Endothelial cell (in vitro differentiated cells): Measurements from ENCODE around the gene SYF2. TPM values are rescaled to one million over a fixed set of nuclear protein-coding genes. Genes with fewer than 3 reads are reported as not detected.
A peak's percentile ranks its signal among the peaks of the same experiment; 100 is the strongest.
"Not testable (repeated sequence)": the region's sequence is repeated elsewhere in the genome, so short reads cannot be mapped to it uniquely, and the experiment has no call there.

Experiments
- DNase-seq: peaks from one replicate; pipeline ENCODE4 v3.0.0; 2021; ENCODE audit warnings: low spot score
- H3K27ac Mint-ChIP-seq: one replicate; pipeline ENCODE4 v1.8.0; 2021; ENCODE audit warnings: mixed read lengths, inconsistent platforms; ENCODE audit not compliant: unreplicated experiment
- H3K27me3 Mint-ChIP-seq: one replicate; pipeline ENCODE4 v1.8.0; 2021; ENCODE audit warnings: mild to moderate bottlenecking, moderate library complexity, mixed read lengths, inconsistent platforms; ENCODE audit not compliant: unreplicated experiment
- H3K36me3 Mint-ChIP-seq: one replicate; pipeline ENCODE4 v1.8.0; 2021; ENCODE audit warnings: mild to moderate bottlenecking, low read depth, mixed read lengths, inconsistent platforms; ENCODE audit not compliant: unreplicated experiment
- H3K4me1 Mint-ChIP-seq: one replicate; pipeline ENCODE4 v1.8.0; 2021; ENCODE audit warnings: mild to moderate bottlenecking, mixed read lengths, inconsistent platforms; ENCODE audit not compliant: unreplicated experiment
- H3K4me3 Mint-ChIP-seq: one replicate; pipeline ENCODE4 v1.8.0; 2021; ENCODE audit warnings: mild to moderate bottlenecking, mixed read lengths, inconsistent platforms; ENCODE audit not compliant: unreplicated experiment
- H3K9me3 Mint-ChIP-seq: one replicate; pipeline ENCODE4 v1.8.0; 2021; ENCODE audit warnings: mixed read lengths, inconsistent platforms; ENCODE audit not compliant: unreplicated experiment
- long read RNA-seq: library from polyadenylated mRNA; unstranded; transcript quantifications from one replicate; pipeline ENCODE4 v2.0.0, GENCODE V29; 2020; ENCODE audit not compliant: unreplicated experiment
- total RNA-seq: library from RNA; stranded (reverse); fragmentation: NEBNext Ultra II Directional; extraction: Animal tissue kit (Norgen Biotek cat#: 25700); gene quantifications from one replicate; pipeline ENCODE4 v1.2.1, GENCODE V29; 2021; ENCODE audit not compliant: unreplicated experiment
- TF ChIP-seq, protein P1 (sequence below): fragments of 200-600 bp; sonication (generic); IDR thresholded peaks from one replicate; pipeline ENCODE4 v1.5.0; 2021; ENCODE audit warnings: antibody characterized with exemption; ENCODE audit not compliant: unreplicated experiment

Gene SYF2
- total RNA-seq: 34.9 TPM
- long read RNA-seq, transcript SYF2-201 (7 exons, 1,345 nt): major isoform, 13 of 18 reads
- long read RNA-seq, partial matches to known transcripts: 1 of 18 reads
- long read RNA-seq, other reads (novel, unspliced or antisense): 2 of 18 reads

DNA sequence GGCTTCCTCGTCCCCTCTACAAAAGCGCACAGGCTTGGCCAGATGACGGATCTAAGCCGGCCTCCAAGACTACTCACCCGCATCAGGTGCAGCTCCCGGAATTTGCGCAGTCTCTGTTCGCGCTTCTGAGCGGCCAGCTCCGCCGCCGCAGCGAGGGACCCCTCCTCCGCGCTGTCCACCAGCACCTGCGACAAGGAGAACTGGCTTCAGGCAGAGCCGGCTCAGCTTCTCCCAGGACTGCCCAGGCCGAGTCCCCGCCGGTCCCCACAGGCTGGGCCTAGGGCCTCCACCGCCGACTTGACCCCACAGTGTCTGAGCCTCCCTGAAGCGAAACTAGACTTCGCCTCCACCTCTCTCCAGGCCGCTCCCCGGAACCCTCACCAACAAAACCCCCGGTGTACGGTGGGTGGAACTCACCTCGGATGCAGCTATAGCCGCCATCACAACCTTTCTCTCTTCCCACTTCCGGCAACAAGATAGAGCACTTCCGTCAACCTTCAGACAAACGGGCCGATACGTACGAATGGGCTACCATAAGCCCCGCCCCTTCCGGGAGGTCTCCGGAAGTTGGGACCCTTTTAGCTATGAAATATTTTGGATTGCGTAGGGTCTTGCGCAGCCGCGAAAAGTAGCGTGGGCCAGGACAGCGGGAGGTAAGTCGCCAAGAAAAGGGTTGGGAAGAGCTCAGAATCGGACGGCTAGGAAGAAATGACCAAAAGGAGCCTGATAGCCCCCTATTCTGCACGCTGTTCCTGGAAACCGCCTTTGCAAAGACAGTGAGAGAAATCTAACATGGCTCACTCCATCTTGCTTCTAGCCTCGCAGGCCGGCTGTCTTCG, at the start of gene SYF2:
SYF2 (minus strand) TSS at position 476 of the 839 bp plus-strand sequence; CDS start at position 441, 35 bp downstream.
- peak; percentile 77 for DNase-seq
- H3K4me3 Mint-ChIP-seq: no peak within 1 kb of the TSS
- TF ChIP-seq, protein P1, sequence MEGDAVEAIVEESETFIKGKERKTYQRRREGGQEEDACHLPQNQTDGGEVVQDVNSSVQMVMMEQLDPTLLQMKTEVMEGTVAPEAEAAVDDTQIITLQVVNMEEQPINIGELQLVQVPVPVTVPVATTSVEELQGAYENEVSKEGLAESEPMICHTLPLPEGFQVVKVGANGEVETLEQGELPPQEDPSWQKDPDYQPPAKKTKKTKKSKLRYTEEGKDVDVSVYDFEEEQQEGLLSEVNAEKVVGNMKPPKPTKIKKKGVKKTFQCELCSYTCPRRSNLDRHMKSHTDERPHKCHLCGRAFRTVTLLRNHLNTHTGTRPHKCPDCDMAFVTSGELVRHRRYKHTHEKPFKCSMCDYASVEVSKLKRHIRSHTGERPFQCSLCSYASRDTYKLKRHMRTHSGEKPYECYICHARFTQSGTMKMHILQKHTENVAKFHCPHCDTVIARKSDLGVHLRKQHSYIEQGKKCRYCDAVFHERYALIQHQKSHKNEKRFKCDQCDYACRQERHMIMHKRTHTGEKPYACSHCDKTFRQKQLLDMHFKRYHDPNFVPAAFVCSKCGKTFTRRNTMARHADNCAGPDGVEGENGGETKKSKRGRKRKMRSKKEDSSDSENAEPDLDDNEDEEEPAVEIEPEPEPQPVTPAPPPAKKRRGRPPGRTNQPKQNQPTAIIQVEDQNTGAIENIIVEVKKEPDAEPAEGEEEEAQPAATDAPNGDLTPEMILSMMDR: no peak
- peaks cover 4% of the 10 kb centered on the region for H3K36me3 Mint-ChIP-seq
- no peak within 1 kb of the TSS for H3K27ac Mint-ChIP-seq
- H3K9me3 Mint-ChIP-seq: no peaks in the 10 kb centered on the region
- peaks cover 1% of the 10 kb centered on the region for H3K27me3 Mint-ChIP-seq
- H3K4me1 Mint-ChIP-seq: peaks cover 7% of the 10 kb centered on the region

DNA sequence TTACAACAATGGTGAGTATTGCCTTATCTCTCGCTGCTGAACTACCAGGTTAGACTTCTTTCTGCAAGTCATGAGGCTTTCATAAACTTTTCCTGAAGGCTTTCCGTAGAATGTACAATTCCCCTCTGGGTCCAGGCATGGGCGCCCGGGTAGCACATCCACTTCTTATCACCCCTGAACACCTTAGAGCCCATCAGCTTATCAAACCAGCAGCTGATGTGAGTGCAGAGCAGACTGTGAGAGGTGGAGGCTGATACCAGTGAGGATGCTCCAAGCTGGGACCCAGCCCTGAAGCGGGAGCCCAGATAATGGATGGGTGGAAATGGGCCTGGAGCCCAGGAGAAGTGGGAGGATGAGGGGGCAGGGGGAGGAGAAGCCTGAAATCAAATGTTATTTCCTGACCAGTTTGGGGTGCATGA, 47.4 kb upstream of the SYF2 start:
- DNase-seq, H3K27ac Mint-ChIP-seq, H3K27me3 Mint-ChIP-seq, H3K9me3 Mint-ChIP-seq, H3K4me3 Mint-ChIP-seq, H3K4me1 Mint-ChIP-seq, H3K36me3 Mint-ChIP-seq: not testable (repeated sequence)

DNA sequence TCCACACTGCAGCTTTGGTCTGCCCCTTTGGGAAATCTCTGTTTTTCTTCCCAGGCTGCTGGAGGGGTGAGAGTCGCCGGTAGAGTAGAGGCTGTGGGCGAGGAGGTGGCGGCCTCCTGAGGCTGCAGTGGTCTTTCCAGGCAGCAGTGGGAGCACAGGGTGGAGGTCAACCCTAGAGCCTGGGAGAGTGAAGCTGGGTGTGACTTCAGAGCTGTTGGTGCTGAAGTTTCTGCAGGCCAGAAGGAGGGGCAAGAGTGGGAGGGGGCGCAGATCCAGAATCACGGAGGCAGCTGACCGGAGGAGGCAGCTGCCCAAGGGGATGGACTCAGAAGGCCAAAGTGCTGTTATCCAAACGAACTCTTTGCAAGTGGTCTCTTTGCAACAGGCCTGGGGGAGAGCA, 46.5 kb upstream of the SYF2 start:
- DNase-seq, H3K36me3 Mint-ChIP-seq, H3K9me3 Mint-ChIP-seq, H3K27me3 Mint-ChIP-seq, H3K4me1 Mint-ChIP-seq, H3K4me3 Mint-ChIP-seq, H3K27ac Mint-ChIP-seq: not testable (repeated sequence)

DNA sequence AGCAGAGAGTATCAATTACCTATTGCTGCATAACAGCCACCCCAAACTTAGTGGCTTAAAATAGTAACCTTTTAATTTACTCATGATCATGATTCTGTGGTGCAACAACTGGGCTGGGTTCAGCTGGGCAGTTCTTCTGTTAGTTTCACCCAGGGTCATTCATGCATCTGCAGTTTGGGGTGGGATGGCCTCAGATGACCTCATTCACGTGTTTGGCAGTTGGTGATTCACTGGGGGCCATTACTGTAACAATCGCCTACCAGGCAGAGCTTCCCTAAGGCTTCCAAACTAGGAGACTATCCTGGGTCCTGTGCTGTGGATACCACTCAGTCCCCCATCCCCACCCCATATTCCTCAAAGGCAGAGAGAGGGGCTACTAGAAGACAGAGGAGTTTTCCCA, 46.1 kb upstream of the SYF2 start:
- DNase-seq, H3K36me3 Mint-ChIP-seq, H3K27me3 Mint-ChIP-seq, H3K4me3 Mint-ChIP-seq, H3K9me3 Mint-ChIP-seq, H3K4me1 Mint-ChIP-seq, H3K27ac Mint-ChIP-seq: not testable (repeated sequence)

DNA sequence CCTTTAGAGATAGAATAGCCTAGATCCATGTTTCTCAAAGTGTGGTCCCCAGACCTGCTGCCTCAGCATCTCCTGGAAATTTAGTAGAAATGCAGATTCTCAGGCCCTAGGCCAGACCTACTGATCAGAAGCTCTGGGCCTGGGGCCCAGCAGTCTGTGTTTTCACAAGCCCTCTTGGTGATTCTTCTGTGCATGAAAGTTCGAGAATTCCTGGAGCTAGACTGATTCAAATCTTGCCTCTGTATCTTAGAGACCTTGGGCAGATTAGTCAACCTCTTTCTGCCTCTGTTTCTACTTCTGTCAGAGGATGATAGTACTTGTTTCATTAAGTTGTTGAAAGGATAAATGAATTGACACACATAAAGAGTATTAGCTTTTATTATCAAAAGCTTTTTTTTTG, 45.0 kb upstream of the SYF2 start:
- DNase-seq, H3K36me3 Mint-ChIP-seq, H3K4me1 Mint-ChIP-seq, H3K9me3 Mint-ChIP-seq, H3K4me3 Mint-ChIP-seq, H3K27ac Mint-ChIP-seq, H3K27me3 Mint-ChIP-seq: not testable (repeated sequence)

DNA sequence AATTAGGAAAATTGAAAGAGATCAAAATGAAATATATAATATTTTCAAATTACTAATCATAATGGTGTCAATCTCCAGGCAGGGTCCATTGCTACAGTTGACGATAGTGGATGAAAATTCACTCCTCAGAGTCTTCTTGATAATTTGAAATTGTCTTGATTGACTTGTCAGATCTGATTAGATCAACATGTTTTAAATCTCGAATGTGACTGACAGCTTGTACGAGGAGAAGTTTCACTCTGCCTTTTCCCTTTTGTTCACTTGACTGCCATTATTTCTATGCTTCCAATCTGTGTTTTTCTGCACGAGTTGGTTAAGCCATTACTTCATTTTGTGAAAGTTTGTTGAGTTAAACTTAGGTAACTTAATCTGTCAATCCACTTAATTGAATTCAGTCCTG, 43.3 kb upstream of the SYF2 start:
- H3K27ac Mint-ChIP-seq, H3K4me3 Mint-ChIP-seq, H3K27me3 Mint-ChIP-seq, H3K9me3 Mint-ChIP-seq, H3K36me3 Mint-ChIP-seq, H3K4me1 Mint-ChIP-seq, DNase-seq: not testable (repeated sequence)

DNA sequence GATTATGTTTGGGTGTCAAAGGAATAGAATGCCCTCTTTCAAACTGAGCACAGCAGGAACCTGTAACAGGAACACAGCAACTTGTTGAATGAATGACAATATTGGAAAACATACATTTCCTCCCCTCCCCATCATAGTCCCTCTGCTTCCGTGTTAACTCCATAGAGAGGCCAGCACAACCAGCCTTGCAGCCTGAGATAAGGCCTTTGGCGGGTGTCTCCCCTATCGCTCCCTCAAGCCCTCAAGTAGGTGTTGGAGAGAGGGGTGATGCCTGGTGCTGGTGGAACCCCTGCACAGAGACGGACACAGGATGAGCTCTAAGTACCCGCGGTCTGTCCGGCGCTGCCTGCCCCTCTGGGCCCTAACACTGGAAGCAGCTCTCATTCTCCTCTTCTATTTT, 39.9 kb upstream of the SYF2 start, which contains the start of gene RHD:
RHD (plus strand) TSS at position 272 of the 400 bp plus-strand sequence; CDS start at position 311, 39 bp downstream.
- not testable (repeated sequence) for H3K27me3 Mint-ChIP-seq, H3K9me3 Mint-ChIP-seq, H3K27ac Mint-ChIP-seq, H3K36me3 Mint-ChIP-seq, DNase-seq, H3K4me3 Mint-ChIP-seq, H3K4me1 Mint-ChIP-seq

DNA sequence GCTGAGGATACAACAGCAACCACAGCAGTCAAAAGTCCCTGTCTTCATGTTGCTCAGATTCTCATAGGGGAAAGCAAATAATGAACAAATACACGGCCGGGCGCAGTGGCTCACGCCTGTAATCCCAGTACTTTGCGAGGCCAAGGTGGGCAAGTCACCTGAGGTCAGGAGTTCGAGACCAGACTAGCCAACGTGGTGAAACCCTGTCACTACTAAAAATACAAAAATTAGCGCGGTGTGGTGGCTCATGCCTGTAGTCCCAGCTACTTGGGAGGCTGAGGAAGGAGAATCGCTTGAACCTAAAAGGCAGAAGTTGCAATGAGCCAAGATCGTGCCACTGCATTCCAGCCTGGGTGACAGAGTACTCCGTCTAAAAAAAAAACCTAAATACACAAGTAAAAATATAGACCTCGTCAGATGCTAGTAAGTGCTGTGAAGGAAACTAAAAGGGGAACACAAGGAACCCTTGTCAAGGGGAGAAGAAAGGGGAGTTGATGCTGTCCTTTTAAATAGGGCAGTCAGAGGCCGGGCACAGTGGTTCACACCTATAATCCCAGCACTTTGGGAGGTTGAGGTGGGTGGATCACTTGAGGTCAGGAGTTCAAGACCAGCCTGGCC, 36.0 kb upstream of the SYF2 start:
- peak overlapping the region; percentile 71 for H3K4me3 Mint-ChIP-seq

DNA sequence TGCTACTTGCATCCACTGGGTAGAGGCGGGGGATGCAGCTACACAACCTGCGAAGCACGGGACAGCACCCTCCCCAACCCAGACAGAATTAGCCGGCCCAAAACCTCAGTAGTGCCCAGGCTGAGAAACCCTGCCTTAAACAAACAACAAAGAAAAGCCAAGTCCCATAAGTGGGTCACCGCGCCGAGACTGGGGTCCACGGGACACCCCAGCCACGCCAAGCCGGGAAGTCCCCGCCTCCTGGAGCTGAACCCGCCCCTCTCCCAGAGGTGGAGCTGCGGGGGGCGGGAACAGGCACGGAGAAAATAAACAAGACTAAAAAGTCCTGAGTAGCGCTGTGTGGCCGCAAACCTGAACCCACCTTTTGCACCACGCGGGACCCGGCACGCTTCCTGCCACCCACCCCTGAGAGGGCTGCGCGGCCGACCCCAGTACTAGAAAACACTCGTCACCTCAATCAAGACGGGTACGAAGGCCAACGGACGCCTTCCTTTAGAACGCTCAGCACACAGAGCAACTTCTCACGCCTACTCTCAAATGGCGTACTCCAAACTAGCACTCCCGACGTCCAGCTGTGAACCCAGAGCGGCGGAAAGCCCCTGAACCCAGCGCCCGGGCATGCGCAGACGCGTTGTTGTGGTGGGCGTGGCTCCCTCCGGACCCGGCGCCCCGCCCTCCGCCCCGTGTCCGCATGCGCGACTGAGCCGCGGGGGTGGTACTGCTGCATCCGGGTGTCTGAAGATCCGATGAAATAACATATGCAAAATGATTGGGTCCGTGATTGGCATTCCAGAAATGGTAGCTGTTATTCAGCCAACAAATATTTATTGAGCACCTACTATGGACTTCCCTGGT, 35.2 kb upstream of the SYF2 start:
- not testable (repeated sequence) for H3K9me3 Mint-ChIP-seq, H3K36me3 Mint-ChIP-seq, H3K27me3 Mint-ChIP-seq, H3K27ac Mint-ChIP-seq, H3K4me1 Mint-ChIP-seq
- peak overlapping the region; percentile 71 for H3K4me3 Mint-ChIP-seq
- DNase-seq: peak; percentile 65

More for the DNA sequence above, 36.0 kb upstream of the SYF2 start:
- not testable (repeated sequence) for DNase-seq, H3K27me3 Mint-ChIP-seq, H3K9me3 Mint-ChIP-seq, H3K4me1 Mint-ChIP-seq, H3K36me3 Mint-ChIP-seq, H3K27ac Mint-ChIP-seq

DNA sequence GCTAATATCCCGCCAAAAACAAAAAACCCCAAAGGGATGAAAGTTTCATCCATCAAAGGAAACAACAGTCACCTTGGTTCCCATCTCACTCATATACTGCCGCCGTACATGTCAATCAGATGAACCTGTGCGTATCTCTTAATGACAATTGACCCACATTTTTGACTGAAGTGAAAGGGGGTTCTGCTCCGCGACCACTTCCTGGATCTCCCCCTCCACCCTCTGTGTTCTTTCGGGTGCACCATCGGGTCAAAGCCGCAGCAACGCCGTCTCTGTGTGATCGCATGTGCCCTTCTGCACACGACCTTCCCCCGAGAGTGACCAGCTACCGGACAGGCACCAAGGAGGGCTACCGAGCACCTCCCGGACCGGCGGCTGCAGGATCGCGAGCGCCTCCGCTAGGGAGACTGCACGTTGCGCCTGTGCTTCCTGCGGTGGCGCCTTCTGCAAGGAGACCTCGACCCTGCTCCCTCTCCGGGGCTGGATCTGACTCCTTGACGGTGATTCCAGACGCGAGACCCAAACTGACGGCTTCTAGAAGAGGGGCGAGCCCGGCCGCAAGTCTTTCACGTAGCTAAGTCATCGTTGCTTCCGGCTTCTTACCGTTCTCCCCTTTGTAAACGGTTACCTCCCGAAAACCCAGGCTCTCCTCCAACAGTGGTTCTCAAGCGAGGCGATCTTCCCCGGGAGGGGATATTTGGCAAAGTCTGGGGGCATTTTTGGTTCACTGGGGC, 34.4 kb upstream of the SYF2 start:
- not testable (repeated sequence) for H3K36me3 Mint-ChIP-seq, H3K4me1 Mint-ChIP-seq, H3K9me3 Mint-ChIP-seq, H3K27ac Mint-ChIP-seq, H3K27me3 Mint-ChIP-seq
- H3K4me3 Mint-ChIP-seq: peak overlapping the region; percentile 89
- peak; percentile 22 for DNase-seq
